HG03066 (cell line): Measurements from ENCODE around the gene USP17L21.
"Not testable (repeated sequence)": the region's sequence is repeated elsewhere in the genome, so short reads cannot be mapped to it uniquely, and the experiment has no call there.

ENCODE experiments used
- ATAC-seq: cut with Tn5 transposase; IDR thresholded peaks from one replicate; pipeline ENCODE4 v1.9.1; 2021; ENCODE audit warnings: low read depth; ENCODE audit not compliant: unreplicated experiment

Gene USP17L21, protein sequence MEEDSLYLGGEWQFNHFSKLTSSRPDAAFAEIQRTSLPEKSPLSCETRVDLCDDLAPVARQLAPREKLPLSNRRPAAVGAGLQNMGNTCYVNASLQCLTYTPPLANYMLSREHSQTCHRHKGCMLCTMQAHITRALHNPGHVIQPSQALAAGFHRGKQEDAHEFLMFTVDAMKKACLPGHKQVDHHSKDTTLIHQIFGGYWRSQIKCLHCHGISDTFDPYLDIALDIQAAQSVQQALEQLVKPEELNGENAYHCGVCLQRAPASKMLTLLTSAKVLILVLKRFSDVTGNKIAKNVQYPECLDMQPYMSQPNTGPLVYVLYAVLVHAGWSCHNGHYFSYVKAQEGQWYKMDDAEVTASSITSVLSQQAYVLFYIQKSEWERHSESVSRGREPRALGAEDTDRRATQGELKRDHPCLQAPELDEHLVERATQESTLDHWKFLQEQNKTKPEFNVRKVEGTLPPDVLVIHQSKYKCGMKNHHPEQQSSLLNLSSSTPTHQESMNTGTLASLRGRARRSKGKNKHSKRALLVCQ

DNA sequence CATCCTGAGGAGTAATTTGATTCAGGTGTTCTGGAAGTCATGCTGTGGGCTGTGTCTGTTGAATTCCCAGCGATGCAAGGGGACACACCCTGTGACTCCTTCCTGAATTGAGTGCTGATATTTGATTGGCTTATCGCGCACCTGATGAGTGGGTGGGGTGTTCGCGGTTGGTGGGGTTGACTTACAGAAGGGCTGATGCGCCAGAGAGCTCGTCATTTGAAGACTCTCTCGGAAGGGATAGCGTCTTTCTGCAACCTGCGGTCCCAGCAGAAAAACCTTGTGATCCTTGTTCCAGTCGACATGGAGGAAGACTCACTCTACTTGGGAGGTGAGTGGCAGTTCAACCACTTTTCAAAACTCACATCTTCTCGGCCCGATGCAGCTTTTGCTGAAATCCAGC, at the start of gene USP17L21:
Gene USP17L21, plus strand, starts transcription at position 301 of the 400 bp plus-strand sequence. Its CDS starts 0 bp downstream, at position 301.
- not testable (repeated sequence) for ATAC-seq

DNA sequence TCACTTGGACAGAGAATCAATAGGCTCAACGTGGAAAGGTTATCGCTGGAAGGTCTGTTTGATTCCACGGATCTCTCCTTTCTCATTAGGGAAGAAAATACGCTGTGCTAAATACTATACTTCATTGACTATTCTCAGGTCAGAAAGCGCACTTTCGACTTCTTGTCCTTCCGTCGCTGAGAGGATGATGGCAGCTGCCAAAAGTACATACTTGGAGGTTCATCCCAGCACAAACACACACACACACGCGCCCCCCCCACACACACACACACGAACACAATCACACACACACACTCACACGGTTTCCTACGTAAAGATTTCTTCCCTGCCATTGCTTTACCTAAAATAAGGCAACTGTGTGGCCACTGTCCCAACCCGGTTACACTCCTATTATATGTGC, 48.0 kb upstream of the USP17L21 start:
- not testable (repeated sequence) for ATAC-seq

DNA sequence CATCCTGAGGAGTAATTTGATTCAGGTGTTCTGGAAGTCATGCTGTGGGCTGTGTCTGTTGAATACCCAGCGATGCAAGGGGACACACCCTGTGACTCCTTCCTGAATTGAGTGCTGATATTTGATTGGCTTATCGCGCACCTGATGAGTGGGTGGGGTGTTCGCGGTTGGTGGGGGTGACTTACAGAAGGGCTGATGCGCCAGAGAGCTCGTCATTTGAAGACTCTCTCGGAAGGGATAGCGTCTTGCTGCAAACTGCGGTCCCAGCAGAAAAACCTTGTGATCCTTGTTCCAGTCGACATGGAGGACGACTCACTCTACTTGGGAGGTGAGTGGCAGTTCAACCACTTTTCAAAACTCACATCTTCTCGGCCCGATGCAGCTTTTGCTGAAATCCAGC, 47.6 kb upstream of the USP17L21 start, which contains the start of gene USP17L11:
Gene USP17L11, plus strand, starts transcription at position 301 of the 400 bp plus-strand sequence. Its CDS starts 0 bp downstream, at position 301.
- ATAC-seq = not testable (repeated sequence)

DNA sequence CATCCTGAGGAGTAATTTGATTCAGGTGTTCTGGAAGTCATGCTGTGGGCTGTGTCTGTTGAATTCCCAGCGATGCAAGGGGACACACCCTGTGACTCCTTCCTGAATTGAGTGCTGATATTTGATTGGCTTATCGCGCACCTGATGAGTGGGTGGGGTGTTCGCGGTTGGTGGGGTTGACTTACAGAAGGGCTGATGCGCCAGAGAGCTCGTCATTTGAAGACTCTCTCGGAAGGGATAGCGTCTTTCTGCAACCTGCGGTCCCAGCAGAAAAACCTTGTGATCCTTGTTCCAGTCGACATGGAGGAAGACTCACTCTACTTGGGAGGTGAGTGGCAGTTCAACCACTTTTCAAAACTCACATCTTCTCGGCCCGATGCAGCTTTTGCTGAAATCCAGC, 42.8 kb upstream of the USP17L21 start, which contains the start of gene USP17L12:
Gene USP17L12, plus strand, starts transcription at position 301 of the 400 bp plus-strand sequence. Its CDS starts 0 bp downstream, at position 301.
- ATAC-seq = not testable (repeated sequence)

DNA sequence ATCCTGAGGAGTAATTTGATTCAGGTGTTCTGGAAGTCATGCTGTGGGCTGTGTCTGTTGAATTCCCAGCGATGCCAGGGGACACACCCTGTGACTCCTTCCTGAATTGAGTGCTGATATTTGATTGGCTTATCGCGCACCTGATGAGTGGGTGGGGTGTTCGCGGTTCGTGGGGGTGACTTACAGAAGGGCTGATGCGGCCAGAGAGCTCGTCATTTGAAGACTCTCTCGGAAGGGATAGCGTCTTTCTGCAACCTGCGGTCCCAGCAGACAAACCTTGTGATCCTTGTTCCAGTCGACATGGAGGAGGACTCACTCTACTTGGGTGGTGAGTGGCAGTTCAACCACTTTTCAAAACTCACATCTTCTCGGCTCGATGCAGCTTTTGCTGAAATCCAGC, 38.1 kb upstream of the USP17L21 start, which contains the start of gene USP17L13:
Gene USP17L13, plus strand, starts transcription at position 301 of the 400 bp plus-strand sequence. Its CDS starts 0 bp downstream, at position 301.
- not testable (repeated sequence) for ATAC-seq

DNA sequence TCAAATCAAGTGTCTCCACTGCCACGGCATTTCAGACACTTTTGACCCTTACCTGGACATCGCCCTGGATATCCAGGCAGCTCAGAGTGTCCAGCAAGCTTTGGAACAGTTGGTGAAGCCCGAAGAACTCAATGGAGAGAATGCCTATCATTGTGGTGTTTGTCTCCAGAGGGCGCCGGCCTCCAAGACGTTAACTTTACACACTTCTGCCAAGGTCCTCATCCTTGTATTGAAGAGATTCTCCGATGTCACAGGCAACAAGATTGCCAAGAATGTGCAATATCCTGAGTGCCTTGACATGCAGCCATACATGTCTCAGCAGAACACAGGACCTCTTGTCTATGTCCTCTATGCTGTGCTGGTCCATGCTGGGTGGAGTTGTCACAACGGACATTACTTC, 32.4 kb upstream of the USP17L21 start:
- ATAC-seq = not testable (repeated sequence)

DNA sequence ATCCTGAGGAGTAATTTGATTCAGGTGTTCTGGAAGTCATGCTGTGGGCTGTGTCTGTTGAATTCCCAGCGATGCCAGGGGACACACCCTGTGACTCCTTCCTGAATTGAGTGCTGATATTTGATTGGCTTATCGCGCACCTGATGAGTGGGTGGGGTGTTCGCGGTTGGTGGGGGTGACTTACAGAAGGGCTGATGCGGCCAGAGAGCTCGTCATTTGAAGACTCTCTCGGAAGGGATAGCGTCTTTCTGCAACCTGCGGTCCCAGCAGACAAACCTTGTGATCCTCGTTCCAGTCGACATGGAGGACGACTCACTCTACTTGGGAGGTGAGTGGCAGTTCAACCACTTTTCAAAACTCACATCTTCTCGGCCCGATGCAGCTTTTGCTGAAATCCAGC, 28.6 kb upstream of the USP17L21 start, which contains the start of gene USP17L15:
Gene USP17L15, plus strand, starts transcription at position 301 of the 400 bp plus-strand sequence. Its CDS starts 0 bp downstream, at position 301.
- not testable (repeated sequence) for ATAC-seq

DNA sequence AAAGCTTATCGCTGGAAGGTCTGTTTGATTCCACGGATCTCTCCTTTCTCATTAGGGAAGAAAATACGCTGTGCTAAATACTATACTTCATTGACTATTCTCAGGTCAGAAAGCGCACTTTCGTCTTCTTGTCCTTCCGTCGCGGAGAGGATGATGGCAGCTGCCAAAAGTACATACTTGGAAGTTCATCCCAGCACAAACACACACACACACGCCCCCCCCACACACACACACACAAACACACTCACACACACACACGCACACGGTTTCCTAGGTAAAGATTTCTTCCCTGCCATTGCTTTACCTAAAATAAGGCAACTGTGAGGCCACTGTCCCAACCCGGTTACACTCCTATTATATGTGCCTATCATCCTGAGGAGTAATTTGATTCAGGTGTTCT, 24.2 kb upstream of the USP17L21 start:
- not testable (repeated sequence) for ATAC-seq

DNA sequence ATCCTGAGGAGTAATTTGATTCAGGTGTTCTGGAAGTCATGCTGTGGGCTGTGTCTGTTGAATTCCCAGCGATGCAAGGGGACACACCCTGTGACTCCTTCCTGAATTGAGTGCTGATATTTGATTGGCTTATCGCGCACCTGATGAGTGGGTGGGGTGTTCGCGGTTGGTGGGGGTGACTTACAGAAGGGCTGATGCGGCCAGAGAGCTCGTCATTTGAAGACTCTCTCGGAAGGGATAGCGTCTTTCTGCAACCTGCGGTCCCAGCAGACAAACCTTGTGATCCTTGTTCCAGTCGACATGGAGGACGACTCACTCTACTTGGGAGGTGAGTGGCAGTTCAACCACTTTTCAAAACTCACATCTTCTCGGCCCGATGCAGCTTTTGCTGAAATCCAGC, 19.1 kb upstream of the USP17L21 start, which contains the start of gene USP17L17:
Gene USP17L17, plus strand, starts transcription at position 301 of the 400 bp plus-strand sequence. Its CDS starts 0 bp downstream, at position 301.
- ATAC-seq = not testable (repeated sequence)

DNA sequence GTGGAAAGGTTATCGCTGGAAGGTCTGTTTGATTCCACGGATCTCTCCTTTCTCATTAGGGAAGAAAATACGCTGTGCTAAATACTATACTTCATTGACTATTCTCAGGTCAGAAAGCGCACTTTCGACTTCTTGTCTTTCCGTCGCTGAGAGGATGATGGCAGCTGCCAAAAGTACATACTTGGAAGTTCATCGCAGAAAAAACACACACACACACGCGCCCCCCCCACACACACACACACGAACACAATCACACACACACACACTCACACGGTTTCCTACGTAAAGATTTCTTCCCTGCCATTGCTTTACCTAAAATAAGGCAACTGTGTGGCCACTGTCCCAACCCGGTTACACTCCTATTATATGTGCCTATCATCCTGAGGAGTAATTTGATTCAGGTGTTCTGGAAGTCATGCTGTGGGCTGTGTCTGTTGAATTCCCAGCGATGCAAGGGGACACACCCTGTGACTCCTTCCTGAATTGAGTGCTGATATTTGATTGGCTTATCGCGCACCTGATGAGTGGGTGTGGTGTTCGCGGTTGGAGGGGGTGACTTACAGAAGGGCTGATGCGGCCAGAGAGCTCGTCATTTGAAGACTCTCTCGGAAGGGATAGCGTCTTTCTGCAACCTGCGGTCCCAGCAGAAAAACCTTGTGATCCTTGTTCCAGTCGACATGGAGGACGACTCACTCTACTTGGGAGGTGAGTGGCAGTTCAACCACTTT, 14.6 kb upstream of the USP17L21 start, which contains the start of gene USP17L18:
Gene USP17L18, plus strand, starts transcription at position 678 of the 728 bp plus-strand sequence. Its CDS starts 0 bp downstream, at position 678.
- ATAC-seq = not testable (repeated sequence)

DNA sequence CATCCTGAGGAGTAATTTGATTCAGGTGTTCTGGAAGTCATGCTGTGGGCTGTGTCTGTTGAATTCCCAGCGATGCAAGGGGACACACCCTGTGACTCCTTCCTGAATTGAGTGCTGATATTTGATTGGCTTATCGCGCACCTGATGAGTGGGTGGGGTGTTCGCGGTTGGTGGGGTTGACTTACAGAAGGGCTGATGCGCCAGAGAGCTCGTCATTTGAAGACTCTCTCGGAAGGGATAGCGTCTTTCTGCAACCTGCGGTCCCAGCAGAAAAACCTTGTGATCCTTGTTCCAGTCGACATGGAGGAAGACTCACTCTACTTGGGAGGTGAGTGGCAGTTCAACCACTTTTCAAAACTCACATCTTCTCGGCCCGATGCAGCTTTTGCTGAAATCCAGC, 9.6 kb upstream of the USP17L21 start, which contains the start of gene USP17L19:
Gene USP17L19, plus strand, starts transcription at position 301 of the 400 bp plus-strand sequence. Its CDS starts 0 bp downstream, at position 301.
- not testable (repeated sequence) for ATAC-seq

DNA sequence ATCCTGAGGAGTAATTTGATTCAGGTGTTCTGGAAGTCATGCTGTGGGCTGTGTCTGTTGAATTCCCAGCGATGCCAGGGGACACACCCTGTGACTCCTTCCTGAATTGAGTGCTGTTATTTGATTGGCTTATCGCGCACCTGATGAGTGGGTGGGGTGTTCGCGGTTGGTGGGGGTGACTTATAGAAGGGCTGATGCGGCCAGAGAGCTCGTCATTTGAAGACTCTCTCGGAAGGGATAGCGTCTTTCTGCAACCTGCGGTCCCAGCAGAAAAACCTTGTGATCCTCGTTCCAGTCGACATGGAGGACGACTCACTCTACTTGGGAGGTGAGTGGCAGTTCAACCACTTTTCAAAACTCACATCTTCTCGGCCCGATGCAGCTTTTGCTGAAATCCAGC, 4.8 kb upstream of the USP17L21 start, which contains the start of gene USP17L20:
Gene USP17L20, plus strand, starts transcription at position 301 of the 400 bp plus-strand sequence. Its CDS starts 0 bp downstream, at position 301.
- not testable (repeated sequence) for ATAC-seq

DNA sequence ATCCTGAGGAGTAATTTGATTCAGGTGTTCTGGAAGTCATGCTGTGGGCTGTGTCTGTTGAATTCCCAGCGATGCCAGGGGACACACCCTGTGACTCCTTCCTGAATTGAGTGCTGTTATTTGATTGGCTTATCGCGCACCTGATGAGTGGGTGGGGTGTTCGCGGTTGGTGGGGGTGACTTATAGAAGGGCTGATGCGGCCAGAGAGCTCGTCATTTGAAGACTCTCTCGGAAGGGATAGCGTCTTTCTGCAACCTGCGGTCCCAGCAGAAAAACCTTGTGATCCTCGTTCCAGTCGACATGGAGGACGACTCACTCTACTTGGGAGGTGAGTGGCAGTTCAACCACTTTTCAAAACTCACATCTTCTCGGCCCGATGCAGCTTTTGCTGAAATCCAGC, 4.6 kb downstream of the USP17L21 start, which contains the start of gene USP17L22:
Gene USP17L22, plus strand, starts transcription at position 301 of the 400 bp plus-strand sequence. Its CDS starts 0 bp downstream, at position 301.
- not testable (repeated sequence) for ATAC-seq

DNA sequence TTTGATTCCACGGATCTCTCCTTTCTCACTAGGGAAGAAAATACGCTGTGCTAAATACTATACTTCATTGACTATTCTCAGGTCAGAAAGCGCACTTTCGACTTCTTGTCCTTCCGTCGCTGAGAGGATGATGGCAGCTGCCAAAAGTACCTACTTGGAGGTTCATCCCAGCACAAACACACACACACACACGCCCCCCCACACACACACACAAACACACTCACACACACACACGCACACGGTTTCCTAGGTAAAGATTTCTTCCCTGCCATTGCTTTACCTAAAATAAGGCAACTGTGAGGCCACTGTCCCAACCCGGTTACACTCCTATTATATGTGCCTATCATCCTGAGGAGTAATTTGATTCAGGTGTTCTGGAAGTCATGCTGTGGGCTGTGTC, 9.0 kb downstream of the USP17L21 start:
- not testable (repeated sequence) for ATAC-seq
